Measurements from ENCODE around the gene SH3GL1. TPM values are rescaled to one million over a fixed set of nuclear protein-coding genes. Genes with fewer than 3 reads are reported as not detected.

SH3GL1 gene
- polyA plus RNA-seq, 2 of the 4 experiments (the other 2 are of a cell fraction), result 20.1 to 34.7 TPM

- H3K4me2 ChIP-seq, result peak overlapping the region; percentile 86
- WGBS (ENCODE audit: missing lambda C conversion rate), result 91% methylated on average over 14 of the region's 16 CpGs
- POLR2A ChIA-PET, result no interaction called here
- H3K4me3 ChIP-seq, result no peak overlapping the region
- CTCF ChIA-PET, result interaction anchor here (0.6 to 4.9 kb wide), 12 partner anchors 10 to 110 kb away, joined by 3 to 45 read pairs (median 5); partner anchors contain the start of genes CHAF1A and SH3GL1
- H3K4me1 ChIP-seq, result peaks cover 69% of the 10 kb centered on the region
- TF ChIP-seq CHD4 (IDR thresholded peaks at IDR 0.05; ENCODE audit: borderline replicate concordance), result no peak
- no peak for TF ChIP-seq HMGXB4 (CRISPR knock-in tag; IDR thresholded peaks at IDR 0.05; ENCODE audit: borderline replicate concordance)
- no peak for TF ChIP-seq HOXB5 (CRISPR knock-in tag; IDR thresholded peaks at IDR 0.05)
- TF ChIP-seq NPAS2 (CRISPR knock-in tag; IDR thresholded peaks at IDR 0.05; ENCODE audit: borderline replicate concordance), result no peak
- TF ChIP-seq SMC3 (IDR thresholded peaks at IDR 0.05), result no peak
- TF ChIP-seq E2F6 (IDR thresholded peaks at IDR 0.05; ENCODE audit: borderline replicate concordance, low read depth), result no peak
- no peak for TF ChIP-seq GATA3 (IDR thresholded peaks at IDR 0.05; ENCODE audit: borderline replicate concordance)
- no peak for TF ChIP-seq ELK1 (IDR thresholded peaks at IDR 0.05; ENCODE audit: low read depth, low read length)
- no peak for TF ChIP-seq KDM1A (IDR thresholded peaks at IDR 0.05; ENCODE audit: low read depth)
- TF ChIP-seq MAX (IDR thresholded peaks at IDR 0.05), result no peak
- TF ChIP-seq BHLHE40 (IDR thresholded peaks at IDR 0.05; ENCODE audit: low read depth, low read length), result no peak
- TF ChIP-seq ZSCAN20 (CRISPR knock-in tag; IDR thresholded peaks at IDR 0.05), result no peak
- no peak for DNase-seq (ENCODE audit: low read depth in 1 of 2, low spot score in 1 of 2)
- H3K9me3 ChIP-seq, result no peaks in the 10 kb centered on the region
- peak overlapping the region; percentile 99 for H3K27ac ChIP-seq
- no peak for ATAC-seq
- no peak for FAIRE-seq
Measured at GRCh38 chr19:4376028-4376670, 24.2 kb downstream of the SH3GL1 start.

- 26% methylated on average over 13 of the region's 16 CpGs for WGBS (ENCODE audit: missing lambda C conversion rate)
- Histone ChIP-seq H3K27ac (peak overlapping the region; percentile 99), H3K4me1 (peaks cover 68% of the 10 kb centered on the region), H3K4me2 (peak overlapping the region; percentile 86), H3K9me3 (no peaks in the 10 kb centered on the region), H3K4me3 (no peak overlapping the region)
- ATAC-seq (peak; percentile 48 to 68), DNase-seq (ENCODE audit: low read depth in 1 of 2, low spot score in 1 of 2) (peak in 1 of 2 experiments; percentile 60), FAIRE-seq (no peak)
- CTCF ChIA-PET, result interaction anchor here (0.8 to 4.9 kb wide), 14 partner anchors 8 to 105 kb away, joined by 3 to 45 read pairs (median 5); partner anchors contain the start of genes CHAF1A, MPND and SH3GL1
- POLR2A ChIA-PET, result interaction anchor here (0.6 to 0.7 kb wide), 3 partner anchors 24 to 989 kb away, joined by 3 to 4 read pairs (median 3); partner anchors contain the start of gene SH3GL1
- TF ChIP-seq PBX3 (IDR thresholded peaks at IDR 0.05) (no peak), CTCF (IDR thresholded peaks at IDR 0.05) (no peak), ESRRA (IDR thresholded peaks at IDR 0.05; ENCODE audit: borderline replicate concordance, low read length) (no peak), CEBPB (IDR thresholded peaks at IDR 0.05) (no peak), FOXS1 (CRISPR knock-in tag; IDR thresholded peaks at IDR 0.05) (no peak), ZSCAN20 (CRISPR knock-in tag; IDR thresholded peaks at IDR 0.05) (no peak), TP53 (CRISPR knock-in tag; IDR thresholded peaks at IDR 0.05) (no peak), KDM1A (IDR thresholded peaks at IDR 0.05; ENCODE audit: low read depth) (no peak), MAX (IDR thresholded peaks at IDR 0.05) (no peak), RCOR1 (IDR thresholded peaks at IDR 0.05; ENCODE audit: low read depth, low read length) (no peak), KDM5A (IDR thresholded peaks at IDR 0.05) (no peak), HDAC2 (IDR thresholded peaks at IDR 0.05) (no peak), BCL3 (IDR thresholded peaks at IDR 0.05) (no peak), BHLHE40 (IDR thresholded peaks at IDR 0.05; ENCODE audit: low read depth, low read length) (no peak), POLR2A (IDR thresholded peaks at IDR 0.05; ENCODE audit: low read length) (no peak), POLR2AphosphoS2 (conservative IDR thresholded peaks at IDR 0.05; ENCODE audit: low read length) (no peak)
Measured at GRCh38 chr19:4375164-4376027, 25.0 kb downstream of the SH3GL1 start.
